Measurements from ENCODE around the gene PAIP2B. TPM values are rescaled to one million over a fixed set of nuclear protein-coding genes. Genes with fewer than 3 reads are reported as not detected.
A peak's percentile ranks its signal among the peaks of the same experiment; 100 is the strongest.

Gene PAIP2B
- total and polyA plus RNA-seq, 8 donors, result 9.0 to 67.4 (median 44.7) TPM

GRCh38 chr2:71210292-71210691 lies 16.6 kb downstream of the PAIP2B start:
- no peaks in the 10 kb centered on the region for H3K36me3 ChIP-seq
- peak; percentile 83 to 90 (median 86) for ATAC-seq
- peak overlapping the region; percentile 14 to 84 (median 61) for H3K27ac ChIP-seq
- intact Hi-C loops (cut with DNase I), result no loop called here
- H3K9me3 ChIP-seq, result no peaks in the 10 kb centered on the region
- no peak for DNase-seq
- TF ChIP-seq, protein P1, sequence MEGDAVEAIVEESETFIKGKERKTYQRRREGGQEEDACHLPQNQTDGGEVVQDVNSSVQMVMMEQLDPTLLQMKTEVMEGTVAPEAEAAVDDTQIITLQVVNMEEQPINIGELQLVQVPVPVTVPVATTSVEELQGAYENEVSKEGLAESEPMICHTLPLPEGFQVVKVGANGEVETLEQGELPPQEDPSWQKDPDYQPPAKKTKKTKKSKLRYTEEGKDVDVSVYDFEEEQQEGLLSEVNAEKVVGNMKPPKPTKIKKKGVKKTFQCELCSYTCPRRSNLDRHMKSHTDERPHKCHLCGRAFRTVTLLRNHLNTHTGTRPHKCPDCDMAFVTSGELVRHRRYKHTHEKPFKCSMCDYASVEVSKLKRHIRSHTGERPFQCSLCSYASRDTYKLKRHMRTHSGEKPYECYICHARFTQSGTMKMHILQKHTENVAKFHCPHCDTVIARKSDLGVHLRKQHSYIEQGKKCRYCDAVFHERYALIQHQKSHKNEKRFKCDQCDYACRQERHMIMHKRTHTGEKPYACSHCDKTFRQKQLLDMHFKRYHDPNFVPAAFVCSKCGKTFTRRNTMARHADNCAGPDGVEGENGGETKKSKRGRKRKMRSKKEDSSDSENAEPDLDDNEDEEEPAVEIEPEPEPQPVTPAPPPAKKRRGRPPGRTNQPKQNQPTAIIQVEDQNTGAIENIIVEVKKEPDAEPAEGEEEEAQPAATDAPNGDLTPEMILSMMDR (IDR thresholded peaks at IDR 0.05), result no peak
- H3K4me1 ChIP-seq, result peaks cover 6 to 23% (median 12%) of the 10 kb centered on the region in 3 donors
- WGBS, 2 donors, result 49 to 51% methylated on average over 3 of the region's 3 CpGs
- FAIRE-seq, result no peak
- H3K4me3 ChIP-seq, result no peak overlapping the region
- no peaks in the 10 kb centered on the region for H3K27me3 ChIP-seq

GRCh38 chr2:71208756-71209155 lies 18.1 kb downstream of the PAIP2B start:
- TF ChIP-seq, protein P1 (IDR thresholded peaks at IDR 0.05), result no peak
- ATAC-seq, result peak; percentile 11 to 49 (median 24)
- intact Hi-C loops (cut with DNase I), result no loop called here

DNA sequence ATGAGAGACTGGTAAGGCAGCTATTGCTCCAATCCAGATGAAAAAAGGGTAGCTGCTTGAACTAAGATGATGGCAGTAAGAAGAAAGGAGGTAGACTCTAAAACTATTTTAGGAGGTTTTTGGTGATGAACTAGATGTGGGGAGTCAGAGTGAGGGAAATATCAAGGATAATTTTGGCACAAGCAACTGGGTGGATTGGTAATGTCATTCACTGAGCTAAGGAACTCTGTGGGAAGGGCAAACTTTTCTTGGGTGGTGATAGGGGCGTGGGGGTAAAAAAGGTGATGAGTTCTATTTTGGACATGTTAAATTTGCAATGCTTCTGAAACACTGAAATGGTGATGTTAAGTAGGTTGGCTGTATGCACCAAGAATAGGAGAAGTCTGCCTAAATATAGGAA lies 19.3 kb downstream of the PAIP2B start:
- FAIRE-seq (no peak), DNase-seq (no peak), ATAC-seq (no peak)
- TF ChIP-seq, protein P1 (IDR thresholded peaks at IDR 0.05), result no peak
- Histone ChIP-seq H3K4me1 (peaks cover 6 to 23% (median 12%) of the 10 kb centered on the region in 3 donors), H3K27me3 (no peaks in the 10 kb centered on the region), H3K27ac (no peak overlapping the region), H3K4me3 (no peak overlapping the region), H3K36me3 (no peaks in the 10 kb centered on the region), H3K9me3 (no peaks in the 10 kb centered on the region)
- intact Hi-C loops (cut with DNase I), result no loop called here
- WGBS, 2 donors, result 95 to 96% methylated on average over 1 of the region's 1 CpG

More at GRCh38 chr2:71208756-71209155, 18.1 kb downstream of the PAIP2B start:
- Histone ChIP-seq H3K9me3 (no peaks in the 10 kb centered on the region), H3K4me1 (peaks cover 6 to 23% (median 12%) of the 10 kb centered on the region in 3 donors), H3K4me3 (no peak overlapping the region), H3K36me3 (no peaks in the 10 kb centered on the region), H3K27me3 (no peaks in the 10 kb centered on the region), H3K27ac (peak overlapping the region in 1 of 4 donors; percentile 84)
- DNase-seq, result no peak
- 17 to 25% methylated on average over 2 of the region's 2 CpGs for WGBS, 2 donors
- no peak for FAIRE-seq

DNA sequence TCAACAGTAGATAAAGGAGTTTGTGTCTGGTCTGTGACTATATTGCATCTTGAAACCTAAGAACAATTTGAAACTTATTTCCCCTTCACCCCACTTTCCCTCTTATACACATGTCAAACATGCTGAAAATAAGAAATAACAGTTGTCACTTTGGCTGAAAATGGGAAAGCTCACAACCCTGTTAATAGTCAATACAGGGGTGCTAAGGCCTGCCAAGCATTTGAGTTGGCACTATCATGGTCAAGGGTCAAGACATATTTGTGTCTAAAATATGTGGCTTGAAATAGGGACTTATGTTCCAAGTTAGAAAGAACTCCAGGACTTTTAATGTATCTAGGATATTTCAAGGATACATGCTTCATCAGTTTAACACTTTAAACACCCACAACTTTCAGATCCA lies 20.6 kb downstream of the PAIP2B start:
- no peak overlapping the region for H3K27ac ChIP-seq
- no peak for DNase-seq
- TF ChIP-seq, protein P1 (IDR thresholded peaks at IDR 0.05), result no peak
- no peaks in the 10 kb centered on the region for H3K9me3 ChIP-seq
- intact Hi-C loops (cut with DNase I), result no loop called here
- H3K36me3 ChIP-seq, result peaks cover 0 to 10% (median 3%) of the 10 kb centered on the region in 3 donors
- peaks cover 6 to 17% (median 12%) of the 10 kb centered on the region in 3 donors for H3K4me1 ChIP-seq
- H3K4me3 ChIP-seq, result no peak overlapping the region
- no peak for FAIRE-seq
- no peak for ATAC-seq
- H3K27me3 ChIP-seq, result no peaks in the 10 kb centered on the region

DNA sequence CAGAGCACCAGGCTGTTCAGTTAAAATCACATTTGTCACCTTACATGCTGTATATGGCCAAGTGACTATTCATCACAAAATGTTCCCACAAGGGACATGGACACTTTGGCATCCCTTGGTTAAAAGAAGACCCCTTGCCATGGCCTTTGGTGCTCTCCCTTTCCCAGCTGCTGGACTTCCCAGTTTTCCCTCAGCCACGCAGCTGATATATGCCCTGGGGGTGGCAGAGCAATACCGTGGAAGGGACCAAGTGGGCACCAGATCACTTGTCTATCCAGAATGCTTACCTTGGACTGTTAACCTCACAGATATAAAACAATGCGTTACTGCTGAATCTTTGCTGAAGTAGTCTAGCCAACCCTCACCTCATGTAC lies 35.3 kb downstream of the PAIP2B start:
- intact Hi-C loops (cut with DNase I), result no loop called here
- H3K27ac ChIP-seq, result no peak overlapping the region
- H3K9me3 ChIP-seq, result no peaks in the 10 kb centered on the region
- WGBS, 2 donors, result 35 to 42% methylated on average over 3 of the region's 3 CpGs
- FAIRE-seq (no peak), DNase-seq (no peak), ATAC-seq (peak in 1 of 4 donors; percentile 28)
- no peaks in the 10 kb centered on the region for H3K27me3 ChIP-seq
- H3K4me1 ChIP-seq, result no peaks in the 10 kb centered on the region
- H3K4me3 ChIP-seq, result no peak overlapping the region
- TF ChIP-seq, protein P1 (IDR thresholded peaks at IDR 0.05), result no peak
- peaks cover 0 to 15% (median 0%) of the 10 kb centered on the region in 3 donors for H3K36me3 ChIP-seq
